ENCODE data around the gene LIMS3.
"Not testable (repeated sequence)": the region's sequence is repeated elsewhere in the genome, so short reads cannot be mapped to it uniquely, and the experiment has no call there.

GRCh38 chr2:109905796-109906195 lies 7.3 kb downstream of the LIMS3 start:
- not testable (repeated sequence) for TF ChIP-seq POLR2A, POLR2AphosphoS5, CTCF (IDR thresholded peaks at IDR 0.05)
